ENCODE results near the gene PKIG. TPM values are rescaled to one million over a fixed set of nuclear protein-coding genes. Genes with fewer than 3 reads are reported as not detected.
A peak's percentile ranks its signal among the peaks of the same experiment; 100 is the strongest.

PKIG gene
- polyA plus RNA-seq, 1 of the 3 experiments (the other 2 are of a cell fraction), result 92.9 TPM

DNA sequence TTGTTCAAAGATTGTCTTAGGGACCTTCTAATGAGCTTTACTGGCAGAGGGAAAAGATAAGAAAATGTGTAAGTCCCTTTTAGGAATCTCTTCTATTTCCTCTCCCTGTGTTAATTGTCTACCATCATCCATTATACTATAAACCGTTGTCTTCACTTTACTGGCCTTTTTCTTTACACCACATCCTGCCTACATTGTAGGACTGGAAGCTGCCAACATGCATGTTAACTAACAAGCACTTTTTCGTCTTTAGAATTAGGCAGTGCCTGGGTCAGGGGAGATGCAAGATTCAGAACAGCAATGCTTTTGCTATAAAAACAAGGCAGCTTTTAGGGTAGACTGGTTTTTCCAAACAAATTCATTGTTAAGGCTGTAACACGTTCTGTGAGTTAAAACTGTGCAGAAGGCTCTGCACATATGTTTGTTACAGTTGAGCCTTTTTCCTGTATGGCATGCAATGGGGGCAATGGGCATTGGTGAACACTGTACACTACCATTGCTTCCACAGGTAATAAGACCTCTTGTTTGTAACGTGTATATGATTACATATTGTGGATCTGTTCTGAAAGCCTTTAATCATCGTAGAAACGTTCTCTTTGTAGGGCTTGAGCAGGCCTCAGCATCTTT lies 10.9 kb upstream of the PKIG start:
- Histone ChIP-seq H3K27ac (ENCODE audit: low read depth in 2 of 2, low read length in 1 of 2) (peak overlapping the region; percentile 31 to 97; a peak in 2 of 4 replicates), H3K9me2 (no peaks in the 10 kb centered on the region), H3K36me3 (replicated peaks in 1 of 2; ENCODE audit: control insufficient read depth in 1 of 2, insufficient read depth in 2 of 2, low read length in 1 of 2) (no peaks in the 10 kb centered on the region), H3K9ac (peak overlapping the region; percentile 79; the same call in 1 of the 2 replicates), H3K79me2 (ENCODE audit: insufficient read depth) (peaks cover 46% of the 10 kb centered on the region), H3K9me3 (no peaks in the 10 kb centered on the region), H3F3A (replicated peaks; ENCODE audit: insufficient read depth) (peaks cover 29% of the 10 kb centered on the region), H2AFZ (ENCODE audit: low read depth) (no peak overlapping the region), H3K4me3 (ENCODE audit: low read depth in 2 of 2, low read length in 1 of 2) (no peak overlapping the region), H4K20me1 (ENCODE audit: insufficient read depth) (no peaks in the 10 kb centered on the region), H3K27me3 (ENCODE audit: insufficient read depth) (no peaks in the 10 kb centered on the region), H3K4me1 (ENCODE audit: control insufficient read depth in 1 of 2, insufficient read depth in 2 of 2, low read depth in 1 of 2, low read length in 1 of 2) (peaks cover 16 to 22% of the 10 kb centered on the region in 2 experiments; a peak in 3 of 4 replicates), H3K4me2 (peak overlapping the region; percentile 65; the same call in 1 of the 2 replicates)
- no peak for DNase-seq
- 80% methylated on average over 6 of the region's 6 CpGs for WGBS (ENCODE audit: low lambda C conversion rate)
- POLR2A ChIA-PET, result no interaction called here
- no peak for TF ChIP-seq FOXM1 (IDR thresholded peaks at IDR 0.05; ENCODE audit: low read depth)
- TF ChIP-seq, protein P1, sequence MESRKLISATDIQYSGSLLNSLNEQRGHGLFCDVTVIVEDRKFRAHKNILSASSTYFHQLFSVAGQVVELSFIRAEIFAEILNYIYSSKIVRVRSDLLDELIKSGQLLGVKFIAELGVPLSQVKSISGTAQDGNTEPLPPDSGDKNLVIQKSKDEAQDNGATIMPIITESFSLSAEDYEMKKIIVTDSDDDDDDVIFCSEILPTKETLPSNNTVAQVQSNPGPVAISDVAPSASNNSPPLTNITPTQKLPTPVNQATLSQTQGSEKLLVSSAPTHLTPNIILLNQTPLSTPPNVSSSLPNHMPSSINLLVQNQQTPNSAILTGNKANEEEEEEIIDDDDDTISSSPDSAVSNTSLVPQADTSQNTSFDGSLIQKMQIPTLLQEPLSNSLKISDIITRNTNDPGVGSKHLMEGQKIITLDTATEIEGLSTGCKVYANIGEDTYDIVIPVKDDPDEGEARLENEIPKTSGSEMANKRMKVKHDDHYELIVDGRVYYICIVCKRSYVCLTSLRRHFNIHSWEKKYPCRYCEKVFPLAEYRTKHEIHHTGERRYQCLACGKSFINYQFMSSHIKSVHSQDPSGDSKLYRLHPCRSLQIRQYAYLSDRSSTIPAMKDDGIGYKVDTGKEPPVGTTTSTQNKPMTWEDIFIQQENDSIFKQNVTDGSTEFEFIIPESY (IDR thresholded peaks at IDR 0.05; ENCODE audit: borderline replicate concordance, low read depth), result no peak
- TF ChIP-seq TAF1 (IDR thresholded peaks at IDR 0.05; ENCODE audit: borderline replicate concordance, low read depth, low read length), result no peak
- no peak for TF ChIP-seq ELF1 (IDR thresholded peaks at IDR 0.05)
- TF ChIP-seq JUND (IDR thresholded peaks at IDR 0.05), result no peak
- TF ChIP-seq SIN3A (IDR thresholded peaks at IDR 0.05; ENCODE audit: borderline replicate concordance, low read depth, low read length), result no peak
- CTCF ChIA-PET, result interaction anchor here (0.6 to 1.1 kb wide), 2 partner anchors 40 to 96 kb away, joined by 3 read pairs; partner anchors contain the start of gene TTPAL

DNA sequence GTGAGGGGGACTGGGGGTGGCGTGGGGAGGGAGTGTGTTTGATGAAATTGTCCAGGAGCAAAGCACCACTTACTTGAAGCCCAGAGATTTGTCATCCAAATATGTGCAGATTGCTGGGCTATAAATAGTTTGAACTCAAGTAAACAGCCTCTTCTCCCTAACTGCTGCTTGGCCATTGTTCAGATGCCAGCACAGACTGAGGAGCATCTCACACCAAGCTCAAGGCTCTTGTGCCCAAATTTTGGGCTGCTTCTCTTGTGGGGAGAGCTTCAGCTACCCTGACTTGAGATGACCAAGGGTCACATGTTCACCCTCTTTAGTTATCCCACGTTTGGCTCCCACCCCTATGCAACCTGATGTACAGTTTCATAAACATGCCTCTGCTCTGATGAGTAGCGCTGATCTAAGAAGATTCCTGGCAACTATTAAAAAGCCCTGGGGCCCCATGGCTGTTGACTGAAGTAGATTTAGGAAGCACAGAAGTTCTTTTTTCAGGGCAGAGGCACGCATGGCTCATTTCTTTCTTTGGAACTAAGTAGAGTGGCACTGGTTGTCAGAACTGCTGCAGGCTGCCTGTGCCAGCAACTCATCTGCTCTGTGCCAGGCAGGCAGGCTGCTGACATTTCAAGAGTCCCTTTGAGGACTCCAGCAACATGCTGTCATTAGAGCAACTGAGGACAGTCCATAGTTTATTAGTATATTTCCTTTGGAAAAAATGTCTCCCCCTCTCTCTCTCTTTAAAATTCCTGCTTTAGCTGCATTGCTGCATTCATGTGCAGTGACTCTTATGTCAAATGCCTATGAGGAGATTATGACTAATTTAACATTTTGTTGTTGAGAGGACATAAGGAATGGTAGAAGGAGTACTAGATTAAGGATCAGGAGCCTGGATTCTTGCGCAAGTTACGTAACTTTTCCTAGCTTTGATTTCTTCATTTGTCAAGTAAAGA lies 9.6 kb upstream of the PKIG start:
- WGBS (ENCODE audit: low lambda C conversion rate), result 8% methylated on average over 6 of the region's 6 CpGs
- CTCF ChIA-PET, result interaction anchor here (0.7 to 1.0 kb wide), 2 partner anchors 57 to 59 kb away, joined by 3 read pairs; no protein-coding TSS in a partner anchor
- Histone ChIP-seq H3K27me3 (ENCODE audit: insufficient read depth) (no peaks in the 10 kb centered on the region), H3K36me3 (replicated peaks in 1 of 2; ENCODE audit: control insufficient read depth in 1 of 2, insufficient read depth in 2 of 2, low read length in 1 of 2) (no peaks in the 10 kb centered on the region), H3K4me1 (ENCODE audit: control insufficient read depth in 1 of 2, insufficient read depth in 2 of 2, low read depth in 1 of 2, low read length in 1 of 2) (peaks cover 14 to 26% of the 10 kb centered on the region in 2 experiments; a peak in 3 of 4 replicates), H3K4me2 (peak overlapping the region; percentile 65), H3K79me2 (ENCODE audit: insufficient read depth) (peaks cover 37% of the 10 kb centered on the region), H3K9ac (peak overlapping the region; percentile 79), H4K20me1 (ENCODE audit: insufficient read depth) (no peaks in the 10 kb centered on the region), H3K9me2 (no peaks in the 10 kb centered on the region), H2AFZ (ENCODE audit: low read depth) (no peak overlapping the region), H3K9me3 (no peaks in the 10 kb centered on the region), H3F3A (replicated peaks; ENCODE audit: insufficient read depth) (peaks cover 29% of the 10 kb centered on the region), H3K27ac (ENCODE audit: low read depth in 2 of 2, low read length in 1 of 2) (peak overlapping the region; percentile 83 to 97), H3K4me3 (ENCODE audit: low read depth in 2 of 2, low read length in 1 of 2) (peak overlapping the region; percentile 9 to 39; a peak in 3 of 4 replicates)
- POLR2A ChIA-PET, result no interaction called here
- DNase-seq, result no peak
- TF ChIP-seq NFIC (IDR thresholded peaks at IDR 0.05; ENCODE audit: borderline replicate concordance), result peak; percentile 53
- TF ChIP-seq TAF1 (IDR thresholded peaks at IDR 0.05; ENCODE audit: borderline replicate concordance, low read depth, low read length), result peak; percentile 32; the same call in 1 of the 2 replicates
- TF ChIP-seq TCF12 (IDR thresholded peaks at IDR 0.05), result peak; percentile 70
- peak; percentile 91 for TF ChIP-seq FOSL2 (IDR thresholded peaks at IDR 0.05; ENCODE audit: borderline replicate concordance, low read depth)
- TF ChIP-seq MXI1 (IDR thresholded peaks at IDR 0.05; ENCODE audit: low read depth, low read length), result peak; percentile 74
- TF ChIP-seq SIN3A (IDR thresholded peaks at IDR 0.05; ENCODE audit: borderline replicate concordance, low read depth, low read length), result peak; percentile 63; the same call in 1 of the 2 replicates
- TF ChIP-seq NRF1 (IDR thresholded peaks at IDR 0.05; ENCODE audit: low read depth, low read length), result no peak
- TF ChIP-seq RCOR1 (IDR thresholded peaks at IDR 0.05; ENCODE audit: low read length), result no peak
- TF ChIP-seq, protein P2, sequence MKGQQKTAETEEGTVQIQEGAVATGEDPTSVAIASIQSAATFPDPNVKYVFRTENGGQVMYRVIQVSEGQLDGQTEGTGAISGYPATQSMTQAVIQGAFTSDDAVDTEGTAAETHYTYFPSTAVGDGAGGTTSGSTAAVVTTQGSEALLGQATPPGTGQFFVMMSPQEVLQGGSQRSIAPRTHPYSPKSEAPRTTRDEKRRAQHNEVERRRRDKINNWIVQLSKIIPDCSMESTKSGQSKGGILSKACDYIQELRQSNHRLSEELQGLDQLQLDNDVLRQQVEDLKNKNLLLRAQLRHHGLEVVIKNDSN (IDR thresholded peaks at IDR 0.05; ENCODE audit: borderline replicate concordance, low read depth), result no peak; the same call in 1 of the 2 replicates
- TF ChIP-seq, protein P3, sequence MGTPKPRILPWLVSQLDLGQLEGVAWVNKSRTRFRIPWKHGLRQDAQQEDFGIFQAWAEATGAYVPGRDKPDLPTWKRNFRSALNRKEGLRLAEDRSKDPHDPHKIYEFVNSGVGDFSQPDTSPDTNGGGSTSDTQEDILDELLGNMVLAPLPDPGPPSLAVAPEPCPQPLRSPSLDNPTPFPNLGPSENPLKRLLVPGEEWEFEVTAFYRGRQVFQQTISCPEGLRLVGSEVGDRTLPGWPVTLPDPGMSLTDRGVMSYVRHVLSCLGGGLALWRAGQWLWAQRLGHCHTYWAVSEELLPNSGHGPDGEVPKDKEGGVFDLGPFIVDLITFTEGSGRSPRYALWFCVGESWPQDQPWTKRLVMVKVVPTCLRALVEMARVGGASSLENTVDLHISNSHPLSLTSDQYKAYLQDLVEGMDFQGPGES (IDR thresholded peaks at IDR 0.05; ENCODE audit: low read depth, low read length), result no peak
- TF ChIP-seq, protein P4, sequence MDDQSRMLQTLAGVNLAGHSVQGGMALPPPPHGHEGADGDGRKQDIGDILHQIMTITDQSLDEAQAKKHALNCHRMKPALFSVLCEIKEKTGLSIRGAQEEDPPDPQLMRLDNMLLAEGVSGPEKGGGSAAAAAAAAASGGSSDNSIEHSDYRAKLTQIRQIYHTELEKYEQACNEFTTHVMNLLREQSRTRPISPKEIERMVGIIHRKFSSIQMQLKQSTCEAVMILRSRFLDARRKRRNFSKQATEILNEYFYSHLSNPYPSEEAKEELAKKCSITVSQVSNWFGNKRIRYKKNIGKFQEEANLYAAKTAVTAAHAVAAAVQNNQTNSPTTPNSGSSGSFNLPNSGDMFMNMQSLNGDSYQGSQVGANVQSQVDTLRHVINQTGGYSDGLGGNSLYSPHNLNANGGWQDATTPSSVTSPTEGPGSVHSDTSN (IDR thresholded peaks at IDR 0.05), result peak; percentile 76
- TF ChIP-seq GATA2 (CRISPR knock-in tag; IDR thresholded peaks at IDR 0.05), result no peak
- TF ChIP-seq JUND (IDR thresholded peaks at IDR 0.05), result peak; percentile 79
- peak; percentile 92 for TF ChIP-seq MEF2A (IDR thresholded peaks at IDR 0.05; ENCODE audit: borderline replicate concordance, low read depth)
- TF ChIP-seq TEAD4 (IDR thresholded peaks at IDR 0.05; ENCODE audit: borderline replicate concordance, insufficient read depth), result peak; percentile 88; the same call in 1 of the 2 replicates
- 0 out of 2 replicates have a peak, but pooled peaks have one; percentile 17 for TF ChIP-seq YY1 (IDR thresholded peaks at IDR 0.05; ENCODE audit: low read depth)
- 0 out of 2 replicates have a peak, but pooled peaks have one; percentile 29 for TF ChIP-seq RXRA (IDR thresholded peaks at IDR 0.05; ENCODE audit: borderline replicate concordance, low read depth)
